Glutamatergic neuron (in vitro differentiated cells): ENCODE data around the gene CSPG4. TPM values are rescaled to one million over a fixed set of nuclear protein-coding genes. Genes with fewer than 3 reads are reported as not detected.
"Not testable (repeated sequence)": the region's sequence is repeated elsewhere in the genome, so short reads cannot be mapped to it uniquely, and the experiment has no call there.

Experiments used
- DNase-seq: peaks from one replicate; pipeline ENCODE4 v3.0.0; 2022
- H3K27ac Mint-ChIP-seq: one replicate; pipeline ENCODE4 v1.8.0; 2020; ENCODE audit warnings: mild to moderate bottlenecking, mixed read lengths, inconsistent platforms; ENCODE audit not compliant: unreplicated experiment
- H3K27me3 Mint-ChIP-seq: one replicate; pipeline ENCODE4 v1.8.0; 2020; ENCODE audit warnings: mild to moderate bottlenecking, moderate library complexity, mixed read lengths, inconsistent platforms; ENCODE audit not compliant: unreplicated experiment
- H3K36me3 Mint-ChIP-seq: one replicate; pipeline ENCODE4 v1.8.0; 2020; ENCODE audit warnings: mild to moderate bottlenecking, mixed read lengths, inconsistent platforms; ENCODE audit not compliant: unreplicated experiment
- H3K4me1 Mint-ChIP-seq: one replicate; pipeline ENCODE4 v1.8.0; 2020; ENCODE audit warnings: mild to moderate bottlenecking, low read depth, mixed read lengths, inconsistent platforms; ENCODE audit not compliant: unreplicated experiment
- H3K4me3 Mint-ChIP-seq: one replicate; pipeline ENCODE4 v1.8.0; 2020; ENCODE audit warnings: mild to moderate bottlenecking, mixed read lengths, inconsistent platforms; ENCODE audit not compliant: unreplicated experiment
- H3K9me3 Mint-ChIP-seq: one replicate; pipeline ENCODE4 v1.8.0; 2020; ENCODE audit warnings: mild to moderate bottlenecking, moderate library complexity, mixed read lengths, inconsistent platforms; ENCODE audit not compliant: unreplicated experiment
- total RNA-seq: library from RNA; stranded (reverse); fragmentation: NEBNext Ultra II Directional; extraction: Animal tissue kit (Norgen Biotek cat#: 25700); gene quantifications from one replicate; pipeline ENCODE4 v1.2.1, GENCODE V29; 2021; ENCODE audit not compliant: unreplicated experiment
- TF ChIP-seq, protein P1 (sequence below): fragments of 200-600 bp; sonication (generic); IDR thresholded peaks from one replicate; pipeline ENCODE4 v1.5.0; 2021; ENCODE audit not compliant: partially characterized antibody, unreplicated experiment

Gene CSPG4
- total RNA-seq, 1 donor from 2014 or later: 1.1 TPM

DNA sequence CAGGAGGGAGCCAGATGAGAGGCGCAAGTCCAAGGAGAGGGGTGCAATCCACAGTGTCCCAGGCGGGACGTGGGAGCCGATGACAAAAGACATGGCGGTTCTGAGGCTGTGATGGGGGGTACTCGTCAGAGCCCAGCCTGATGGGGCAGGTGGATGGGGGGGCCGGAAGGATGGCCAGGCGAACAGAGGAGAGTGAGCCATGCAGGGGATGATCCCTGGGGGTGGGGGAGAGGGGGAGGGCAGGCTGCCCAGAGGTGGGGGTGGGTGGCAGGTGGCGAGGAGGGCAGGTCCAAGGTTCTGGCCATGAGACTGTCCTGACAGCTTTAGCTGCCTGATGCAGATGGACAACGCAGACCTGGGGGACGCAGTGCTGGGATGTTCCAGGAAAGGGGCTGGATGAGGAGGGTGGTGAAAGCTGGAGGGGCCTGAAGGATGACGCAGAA is 8.9 kb upstream of the CSPG4 start:
- no peaks in the 10 kb centered on the region for H3K36me3 Mint-ChIP-seq
- H3K9me3 Mint-ChIP-seq: peaks cover 3% of the 10 kb centered on the region
- peak overlapping the region; percentile 70 for H3K27ac Mint-ChIP-seq
- TF ChIP-seq, protein P1, sequence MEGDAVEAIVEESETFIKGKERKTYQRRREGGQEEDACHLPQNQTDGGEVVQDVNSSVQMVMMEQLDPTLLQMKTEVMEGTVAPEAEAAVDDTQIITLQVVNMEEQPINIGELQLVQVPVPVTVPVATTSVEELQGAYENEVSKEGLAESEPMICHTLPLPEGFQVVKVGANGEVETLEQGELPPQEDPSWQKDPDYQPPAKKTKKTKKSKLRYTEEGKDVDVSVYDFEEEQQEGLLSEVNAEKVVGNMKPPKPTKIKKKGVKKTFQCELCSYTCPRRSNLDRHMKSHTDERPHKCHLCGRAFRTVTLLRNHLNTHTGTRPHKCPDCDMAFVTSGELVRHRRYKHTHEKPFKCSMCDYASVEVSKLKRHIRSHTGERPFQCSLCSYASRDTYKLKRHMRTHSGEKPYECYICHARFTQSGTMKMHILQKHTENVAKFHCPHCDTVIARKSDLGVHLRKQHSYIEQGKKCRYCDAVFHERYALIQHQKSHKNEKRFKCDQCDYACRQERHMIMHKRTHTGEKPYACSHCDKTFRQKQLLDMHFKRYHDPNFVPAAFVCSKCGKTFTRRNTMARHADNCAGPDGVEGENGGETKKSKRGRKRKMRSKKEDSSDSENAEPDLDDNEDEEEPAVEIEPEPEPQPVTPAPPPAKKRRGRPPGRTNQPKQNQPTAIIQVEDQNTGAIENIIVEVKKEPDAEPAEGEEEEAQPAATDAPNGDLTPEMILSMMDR: no peak
- peaks cover 4% of the 10 kb centered on the region for H3K27me3 Mint-ChIP-seq
- peak; percentile 14 for DNase-seq
- no peak overlapping the region for H3K4me3 Mint-ChIP-seq
- H3K4me1 Mint-ChIP-seq: peaks cover 10% of the 10 kb centered on the region

DNA sequence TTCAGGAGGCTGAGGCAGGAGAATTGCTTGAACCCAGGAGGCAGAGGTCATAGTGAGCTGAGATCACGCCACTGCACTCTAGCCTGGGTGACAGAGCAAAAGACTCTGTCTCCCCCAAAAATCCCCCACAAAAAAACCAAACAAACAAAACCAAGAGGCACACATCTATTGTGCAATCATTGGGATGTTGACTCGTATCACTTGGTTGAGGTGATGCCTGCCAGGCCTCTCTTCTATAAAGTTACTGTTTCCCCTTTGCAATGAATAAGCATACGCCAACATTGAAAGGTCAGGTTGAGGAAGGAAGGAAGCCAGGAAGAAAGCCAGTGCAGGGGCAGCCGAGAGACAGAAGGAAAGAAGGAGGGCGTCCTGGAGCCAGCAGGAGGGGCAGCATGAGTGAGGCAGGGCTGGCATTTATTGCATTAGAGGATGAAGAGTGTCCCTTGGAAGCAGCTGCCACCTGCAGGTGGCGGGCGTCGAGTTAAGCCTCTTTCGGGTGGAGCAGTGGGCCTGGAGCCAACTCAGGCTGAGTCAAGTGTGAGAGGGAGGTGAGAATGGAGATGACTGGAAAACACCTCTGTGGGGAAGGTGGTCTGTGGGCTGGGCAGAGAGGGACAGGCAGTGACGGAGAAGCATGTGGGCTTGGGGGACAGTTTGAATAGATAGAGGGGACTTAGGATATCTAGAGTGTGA is 8.3 kb upstream of the CSPG4 start:
- DNase-seq: peak; percentile 13
- Mint-ChIP-seq H3K4me3 (no peak overlapping the region), H3K27ac (no peak overlapping the region), H3K9me3 (peaks cover 1% of the 10 kb centered on the region), H3K4me1 (peaks cover 10% of the 10 kb centered on the region), H3K27me3 (peaks cover 4% of the 10 kb centered on the region), H3K36me3 (no peaks in the 10 kb centered on the region)
- TF ChIP-seq, protein P1: no peak

DNA sequence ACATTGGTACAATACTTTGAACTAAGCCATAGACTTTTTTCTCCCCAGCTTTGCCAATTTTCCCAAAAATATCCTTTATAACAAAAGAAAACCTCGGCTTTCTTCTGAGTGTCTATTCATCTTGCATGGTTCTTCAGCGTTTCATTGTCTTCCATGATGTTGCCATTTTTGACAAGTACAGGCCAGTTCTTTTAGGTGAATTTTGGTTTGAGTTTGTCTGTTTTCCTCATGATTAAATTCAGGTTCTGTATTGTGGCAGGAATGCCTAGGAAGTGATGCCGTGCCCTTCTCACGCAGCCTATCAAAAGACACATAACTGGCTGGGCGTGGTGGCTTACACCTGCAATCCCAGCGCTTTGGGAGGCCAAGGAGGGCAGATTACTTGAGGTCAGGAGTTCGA is 7.6 kb upstream of the CSPG4 start:
- peaks cover 10% of the 10 kb centered on the region for H3K4me1 Mint-ChIP-seq
- no peak for DNase-seq
- peaks cover 4% of the 10 kb centered on the region for H3K27me3 Mint-ChIP-seq
- H3K4me3 Mint-ChIP-seq: no peak overlapping the region
- no peaks in the 10 kb centered on the region for H3K36me3 Mint-ChIP-seq
- TF ChIP-seq, protein P1: no peak
- no peak overlapping the region for H3K27ac Mint-ChIP-seq
- H3K9me3 Mint-ChIP-seq: peaks cover 1% of the 10 kb centered on the region

DNA sequence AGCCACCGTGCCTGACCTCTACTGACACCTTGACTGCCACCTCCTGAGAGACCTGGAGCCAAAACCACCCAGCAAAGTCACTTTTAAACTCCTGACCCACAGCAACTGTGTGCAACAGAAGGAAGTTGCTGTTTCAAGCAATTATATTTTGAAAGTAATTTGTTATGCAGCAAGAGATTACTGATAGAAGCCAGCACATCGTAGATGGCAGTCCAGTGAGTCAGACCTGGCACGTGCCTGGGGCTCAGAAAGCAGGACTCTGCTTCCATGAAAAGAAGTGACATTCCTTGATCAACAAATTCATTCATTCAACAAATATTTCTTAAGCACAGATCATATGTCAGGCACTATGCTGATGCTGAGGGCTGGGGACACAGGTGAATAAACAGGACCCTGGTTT is 5.7 kb upstream of the CSPG4 start:
- Mint-ChIP-seq H3K36me3 (no peaks in the 10 kb centered on the region), H3K27ac (no peak overlapping the region)
- TF ChIP-seq, protein P1: no peak

DNA sequence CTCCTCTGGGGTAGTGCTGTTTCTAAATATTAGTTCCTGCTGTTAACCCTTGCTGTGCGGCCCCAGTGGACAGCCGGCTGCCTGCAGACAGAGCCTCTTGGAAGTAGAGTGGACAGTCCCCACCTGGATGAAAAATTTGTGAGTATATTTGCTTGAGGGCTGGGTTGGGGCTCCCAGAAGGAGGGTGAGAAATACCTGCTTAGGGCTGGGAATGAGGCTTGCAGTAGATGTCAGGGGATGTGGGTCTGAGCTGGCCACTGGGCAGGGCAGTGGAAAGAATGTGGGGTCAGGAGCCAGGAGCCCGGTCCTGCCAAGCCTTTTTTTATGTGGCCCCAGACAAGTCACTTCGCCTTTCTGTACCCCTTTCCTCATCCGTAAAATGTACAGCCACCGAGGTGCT is 4.4 kb upstream of the CSPG4 start:
- H3K36me3 Mint-ChIP-seq, H3K9me3 Mint-ChIP-seq, H3K4me1 Mint-ChIP-seq, H3K27me3 Mint-ChIP-seq, H3K4me3 Mint-ChIP-seq, DNase-seq: not testable (repeated sequence)
- peak overlapping the region; percentile 33 for H3K27ac Mint-ChIP-seq

More for the DNA sequence above, 5.7 kb upstream of the CSPG4 start:
- H3K27me3 Mint-ChIP-seq: peaks cover 3% of the 10 kb centered on the region
- H3K4me3 Mint-ChIP-seq: no peak overlapping the region
- peaks cover 3% of the 10 kb centered on the region for H3K9me3 Mint-ChIP-seq
- peaks cover 10% of the 10 kb centered on the region for H3K4me1 Mint-ChIP-seq
- no peak for DNase-seq

GRCh38 chr15:75716249-75716950 is 3.8 kb upstream of the CSPG4 start:
- H3K4me3 Mint-ChIP-seq, H3K9me3 Mint-ChIP-seq, H3K4me1 Mint-ChIP-seq, H3K27me3 Mint-ChIP-seq, H3K27ac Mint-ChIP-seq, DNase-seq, H3K36me3 Mint-ChIP-seq: not testable (repeated sequence)

- not testable (repeated sequence) for H3K9me3 Mint-ChIP-seq, DNase-seq, H3K36me3 Mint-ChIP-seq, H3K4me1 Mint-ChIP-seq, H3K27ac Mint-ChIP-seq, H3K4me3 Mint-ChIP-seq, H3K27me3 Mint-ChIP-seq
Observed at GRCh38 chr15:75715312-75715832, 2.7 kb upstream of the CSPG4 start.
